HG03159 (cell line): Measurements from ENCODE around the gene ZAR1L.

Experiments
- ATAC-seq: cut with Tn5 transposase; IDR thresholded peaks from one replicate; pipeline ENCODE4 v1.9.1; 2021; ENCODE audit warnings: mild to moderate bottlenecking, moderate library complexity; ENCODE audit not compliant: unreplicated experiment

Gene ZAR1L

DNA sequence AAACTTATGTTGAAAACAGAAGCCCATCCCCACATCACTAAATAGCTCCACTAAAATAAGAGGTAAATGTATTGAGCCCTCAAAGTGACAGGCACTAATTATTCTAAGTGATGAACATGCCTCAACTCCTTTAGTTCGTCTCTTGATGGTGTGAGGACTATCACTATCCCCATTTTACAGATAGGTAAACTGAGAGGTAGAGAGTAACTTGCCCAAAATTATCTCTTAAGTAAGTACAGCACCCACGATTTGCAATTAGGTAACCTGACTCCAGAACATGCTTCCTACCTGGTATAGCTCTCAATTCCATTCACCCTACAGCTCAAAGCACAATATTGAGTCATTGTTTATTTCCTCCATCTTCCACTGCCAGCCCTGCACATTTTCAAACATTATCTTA, 12.7 kb downstream of the ZAR1L start:
- ATAC-seq, result no peak

DNA sequence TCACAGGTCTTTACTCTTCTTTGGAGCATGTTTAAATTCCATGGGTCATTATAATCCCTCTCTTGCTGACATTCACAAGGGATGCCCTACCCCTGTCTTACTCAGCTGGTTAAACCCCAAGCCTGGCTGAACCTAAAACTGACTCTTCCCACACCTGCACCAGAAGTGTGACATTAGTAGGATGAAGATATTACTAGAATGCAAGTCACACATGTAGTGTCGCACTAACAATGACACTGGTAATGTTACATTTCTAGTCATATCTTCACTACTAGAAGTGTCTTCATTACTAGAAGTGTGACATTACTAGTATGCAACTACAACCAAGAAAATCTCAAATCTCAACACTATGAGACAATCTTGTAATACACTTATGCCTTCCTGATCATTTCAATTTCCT, 14.2 kb downstream of the ZAR1L start:
- no peak for ATAC-seq

DNA sequence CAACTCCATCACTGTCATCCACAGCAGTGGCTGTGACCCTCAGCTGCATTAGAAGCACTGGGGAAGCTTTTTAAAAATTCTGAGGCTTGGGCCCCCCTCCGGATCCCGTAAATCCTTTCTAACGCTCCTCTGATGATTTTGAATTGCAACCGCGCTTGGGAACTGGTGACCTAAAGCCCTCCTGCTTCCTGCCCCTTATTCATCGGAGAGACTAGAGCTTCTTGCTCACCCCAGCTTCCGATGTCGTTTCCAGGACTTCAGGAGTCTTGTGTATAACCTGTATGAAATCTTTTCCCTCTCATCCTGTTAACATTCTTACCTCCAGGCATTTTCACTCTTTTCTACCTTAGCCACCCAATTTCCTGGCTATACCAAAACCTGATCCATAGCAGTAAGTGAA, 14.8 kb downstream of the ZAR1L start:
- no peak for ATAC-seq

- no peak for ATAC-seq
These were observed 15.3 kb downstream of the ZAR1L start for GRCh38 chr13:32299893-32300292.

DNA sequence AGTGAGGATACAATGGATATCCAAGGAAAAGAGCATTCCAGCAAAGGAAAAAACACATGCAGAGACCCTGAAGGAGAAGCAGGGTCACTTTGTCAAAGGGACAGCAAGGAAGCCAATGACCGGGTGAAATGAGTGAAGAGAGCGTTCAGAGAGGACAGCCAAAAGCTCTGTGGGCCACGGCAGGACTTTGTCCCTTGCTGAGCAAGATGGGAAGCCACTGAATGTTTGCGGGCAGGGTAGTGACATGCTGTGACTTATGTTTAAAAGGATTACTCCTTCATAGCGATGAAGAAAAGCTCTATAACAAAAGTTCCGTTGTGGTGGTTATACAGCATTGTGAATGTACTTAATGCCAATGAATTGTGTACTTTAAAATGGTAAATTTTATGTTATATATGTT, 16.5 kb downstream of the ZAR1L start:
- no peak for ATAC-seq

DNA sequence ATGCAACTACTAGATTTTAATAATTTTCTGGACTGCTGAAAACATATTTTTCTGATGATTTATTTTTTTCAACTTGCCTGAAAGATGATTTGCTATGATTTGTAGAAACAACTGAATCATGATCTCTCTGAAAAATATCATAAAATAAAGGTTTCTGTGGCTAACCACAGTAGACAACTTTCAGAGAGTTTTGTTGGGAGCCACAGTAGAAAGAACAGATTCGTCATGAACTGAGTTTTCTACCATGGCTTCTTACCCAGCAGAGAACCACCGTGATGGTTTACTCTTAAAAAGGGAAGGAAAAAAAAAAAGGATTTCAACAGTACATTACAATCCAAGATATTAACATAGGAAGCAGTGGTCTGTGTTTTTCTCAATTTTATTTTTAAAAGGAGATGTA, 18.0 kb downstream of the ZAR1L start:
- ATAC-seq, result no peak

DNA sequence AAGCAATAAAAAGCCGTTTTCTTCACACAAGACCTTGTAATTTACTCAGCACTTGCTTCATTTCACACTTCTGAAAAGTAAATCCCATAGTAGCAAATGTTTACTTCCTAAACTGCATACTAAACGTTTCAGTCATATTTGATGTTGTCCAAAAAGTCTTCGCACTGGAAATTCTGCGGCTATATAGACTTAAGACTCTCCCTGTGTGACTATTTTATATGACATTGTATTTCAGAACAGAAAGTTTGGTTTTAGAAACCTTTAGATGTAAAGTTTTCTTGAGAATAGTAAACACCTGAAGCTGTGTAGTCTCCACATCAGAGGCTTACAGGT, 29.6 kb downstream of the ZAR1L start:
- no peak for ATAC-seq

DNA sequence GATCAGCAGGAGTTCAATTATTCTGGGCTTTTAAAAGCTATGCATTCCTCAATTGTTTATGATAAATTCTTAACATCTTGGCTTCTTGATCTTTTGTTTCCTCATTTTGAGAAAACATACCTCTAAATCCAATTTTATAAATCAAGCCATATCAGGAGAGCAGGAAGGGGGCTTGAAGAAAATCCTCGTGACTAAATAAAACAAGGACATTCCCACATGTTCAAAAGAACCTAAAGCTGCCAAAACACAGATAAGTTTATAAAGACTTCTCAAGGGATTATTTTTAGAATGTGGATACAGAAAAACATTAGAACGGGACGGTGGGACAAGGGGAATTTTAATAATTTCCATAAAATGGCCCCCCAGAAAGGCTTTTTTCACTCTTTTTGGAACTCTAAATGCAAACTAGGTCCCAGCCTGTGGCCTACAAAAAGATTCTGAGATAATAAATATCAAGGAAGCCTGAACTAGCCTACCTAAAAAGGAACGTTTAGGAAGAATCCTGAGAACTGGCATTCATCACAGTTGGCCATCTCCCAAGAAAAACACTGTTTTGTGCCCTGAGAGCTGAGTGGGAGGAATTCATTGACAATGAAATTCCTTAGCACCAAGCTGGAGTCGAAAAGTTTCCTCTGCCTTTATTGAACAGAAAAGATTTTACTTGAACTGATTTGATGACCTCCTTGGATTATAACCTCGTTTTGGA, 30.1 kb downstream of the ZAR1L start:
- ATAC-seq, result no peak

DNA sequence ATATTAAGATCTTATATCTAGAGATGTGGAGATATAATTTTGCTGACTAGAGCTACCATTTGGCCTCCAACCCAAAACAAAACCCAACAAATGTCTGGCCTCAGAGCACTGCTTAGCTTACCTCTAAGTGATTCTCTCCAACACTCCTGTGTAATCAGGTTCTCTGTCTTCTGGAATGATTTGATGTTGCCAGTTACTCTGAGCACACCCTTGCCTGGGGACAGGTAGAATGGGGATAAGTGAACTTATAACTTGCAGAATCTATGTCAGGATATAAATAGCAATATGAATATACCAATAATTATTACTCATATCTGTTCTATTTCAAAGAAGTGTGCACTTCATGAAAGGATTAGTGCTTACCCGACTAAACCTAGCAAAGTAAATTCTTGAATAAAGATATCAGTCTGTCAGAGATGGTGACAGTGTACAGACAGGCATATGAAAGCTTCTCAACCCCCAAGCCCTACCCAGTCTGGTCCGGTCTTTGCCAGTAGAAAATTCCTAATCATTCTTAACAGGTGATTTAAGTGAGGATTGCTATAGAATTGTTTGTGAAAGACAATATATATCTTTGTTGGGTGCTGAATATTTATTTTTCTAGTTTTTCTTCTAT, 33.0 kb downstream of the ZAR1L start:
- ATAC-seq, result no peak

- ATAC-seq, result no peak
These were observed 34.1 kb downstream of the ZAR1L start for GRCh38 chr13:32281096-32281495.

DNA sequence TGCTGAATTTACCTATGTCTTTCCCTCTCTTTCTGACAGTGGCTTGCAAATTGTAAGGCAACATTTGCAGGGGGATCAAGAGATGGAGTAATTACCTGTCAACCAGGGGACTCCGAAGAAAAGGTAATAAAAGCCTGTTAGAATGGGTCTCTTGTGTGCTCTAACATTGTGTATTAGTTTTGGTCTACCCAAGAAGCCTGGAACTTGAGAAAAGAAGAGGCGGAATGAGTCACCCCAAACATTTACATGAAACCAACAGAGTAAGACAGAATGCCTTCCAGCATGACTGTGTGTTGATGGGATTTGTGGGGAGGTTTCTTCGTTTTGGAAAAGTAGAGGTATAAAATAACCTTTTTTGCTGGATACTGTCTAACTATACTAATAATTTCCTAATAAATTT, 36.7 kb downstream of the ZAR1L start:
- no peak for ATAC-seq

DNA sequence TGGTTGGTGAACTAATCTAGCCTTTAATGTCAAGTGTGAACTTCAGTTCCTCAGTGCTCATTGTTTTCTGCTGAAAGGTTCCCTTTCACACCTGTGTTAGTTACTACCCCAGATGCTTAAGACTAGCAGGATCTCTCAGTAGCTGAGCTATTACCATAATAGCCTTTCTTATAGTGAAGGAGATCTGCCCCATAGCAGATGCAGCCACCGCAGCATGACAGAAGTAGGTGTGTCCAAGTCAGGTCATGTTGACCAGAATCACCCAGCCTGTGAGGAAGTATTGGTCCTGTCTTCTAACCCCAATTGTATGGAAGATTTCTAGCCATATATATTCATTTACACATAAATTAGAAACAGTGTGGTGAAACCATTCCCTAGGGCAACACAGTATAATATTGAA, 37.3 kb downstream of the ZAR1L start:
- no peak for ATAC-seq

GRCh38 chr13:32272021-32272683, 43.0 kb downstream of the ZAR1L start:
- ATAC-seq, result no peak

GRCh38 chr13:32267836-32268439, 47.2 kb downstream of the ZAR1L start:
- peak; percentile 86 for ATAC-seq

- no peak for ATAC-seq
These were observed 49.0 kb downstream of the ZAR1L start for GRCh38 chr13:32266130-32266529.

- ATAC-seq, result no peak
These were observed 49.4 kb downstream of the ZAR1L start for GRCh38 chr13:32265726-32266125.

DNA sequence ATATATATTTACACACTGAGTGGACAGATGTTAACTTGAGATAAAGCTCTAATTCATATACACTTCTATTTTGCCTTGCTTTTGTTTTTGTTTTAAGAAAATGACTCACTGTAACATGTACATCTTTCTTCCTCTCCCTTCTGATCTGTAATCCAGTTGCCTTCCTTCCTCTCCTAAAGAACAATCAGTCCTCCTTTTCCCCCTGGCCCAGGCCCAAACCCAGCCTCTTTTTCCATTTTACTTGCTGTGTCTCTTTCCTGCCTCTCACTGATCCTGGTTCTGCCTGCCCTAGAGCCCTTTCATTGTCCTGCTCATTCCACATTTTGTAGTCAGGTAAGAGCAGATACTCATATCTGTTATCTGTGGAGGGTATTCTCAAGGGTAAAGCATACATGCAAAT, 50.8 kb downstream of the ZAR1L start:
- no peak for ATAC-seq

DNA sequence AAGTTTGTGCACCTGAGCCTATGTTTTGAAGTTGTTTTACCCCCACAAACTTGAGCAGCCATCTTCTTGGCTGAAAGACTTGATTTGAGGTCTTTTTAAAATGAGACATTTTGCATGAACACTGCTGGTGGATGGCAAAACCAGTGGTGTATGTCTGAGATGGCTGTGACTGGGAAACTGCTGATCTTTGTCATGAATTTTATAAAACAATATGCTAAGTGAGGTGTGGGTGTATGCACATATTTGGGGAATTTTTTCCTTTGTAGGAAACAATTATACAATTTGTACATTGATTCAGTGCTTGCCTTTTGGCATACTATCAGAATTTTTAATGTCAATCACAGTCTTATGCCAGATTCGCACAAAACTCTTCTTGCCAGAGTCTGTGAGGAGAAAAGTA, 52.5 kb downstream of the ZAR1L start:
- no peak for ATAC-seq

GRCh38 chr13:32262165-32262564, 53.0 kb downstream of the ZAR1L start:
- no peak for ATAC-seq

- ATAC-seq, result no peak
These were observed 53.6 kb downstream of the ZAR1L start for GRCh38 chr13:32261567-32261966.

GRCh38 chr13:32259116-32259515, 56.0 kb downstream of the ZAR1L start:
- ATAC-seq, result no peak

DNA sequence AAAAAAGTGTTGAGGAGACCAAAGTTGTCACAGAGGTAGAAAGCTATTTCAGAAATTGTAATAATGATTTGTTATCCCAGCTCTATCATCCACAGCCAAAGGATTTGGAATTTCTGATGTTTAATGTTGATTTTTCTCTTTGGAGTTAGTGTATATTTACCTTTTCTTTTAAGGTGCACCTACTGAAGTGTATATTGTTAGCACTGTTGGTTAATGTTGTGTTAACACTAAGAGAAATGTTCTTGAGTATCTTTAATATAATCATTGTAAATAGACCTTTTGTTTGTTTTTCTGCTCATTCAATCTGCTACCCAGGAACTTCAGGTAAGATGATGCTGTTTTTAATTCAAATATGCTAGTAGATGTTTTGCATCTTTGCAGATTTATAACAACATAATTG, 57.5 kb downstream of the ZAR1L start:
- ATAC-seq, result no peak
